SK-N-SH (cell line): ENCODE data around the gene CISD1.

Experiments used
- CTCF ChIP-seq: fragments of 200-600 bp; sonication (generic); IDR thresholded peaks from 2 replicates; pipeline ENCODE4 v1.6.1; 2017; ENCODE audit warnings: antibody characterized with exemption, mild to moderate bottlenecking, moderate library complexity
- JUND ChIP-seq: IDR thresholded peaks from 2 replicates; pipeline ENCODE4 v1.4.0; 2012
- PBX3 ChIP-seq: IDR thresholded peaks from 2 replicates; pipeline ENCODE4; 2012
- RFX5 ChIP-seq: IDR thresholded peaks from 2 replicates; pipeline ENCODE4 v1.6.1; 2012; ENCODE audit warnings: mild to moderate bottlenecking, improper control_type of control experiment, low read length
- SMC3 ChIP-seq: IDR thresholded peaks from 2 replicates; pipeline ENCODE4 v1.6.1; 2012; ENCODE audit warnings: low read depth, low read length, improper control_type of control experiment
- YY1 ChIP-seq: IDR thresholded peaks from 2 replicates; pipeline ENCODE4 v1.4.0; 2012; ENCODE audit warnings: low read depth, mild to moderate bottlenecking
- TF ChIP-seq, protein P1 (sequence below): IDR thresholded peaks from 2 replicates; pipeline ENCODE4 v1.4.0; 2012; ENCODE audit warnings: low read depth

- no peak for TF ChIP-seq CTCF
- no peak for TF ChIP-seq RFX5
- no peak for TF ChIP-seq YY1
- TF ChIP-seq, protein P1, sequence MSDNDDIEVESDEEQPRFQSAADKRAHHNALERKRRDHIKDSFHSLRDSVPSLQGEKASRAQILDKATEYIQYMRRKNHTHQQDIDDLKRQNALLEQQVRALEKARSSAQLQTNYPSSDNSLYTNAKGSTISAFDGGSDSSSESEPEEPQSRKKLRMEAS, result no peak
- no peak for TF ChIP-seq SMC3
- no peak for TF ChIP-seq JUND
- TF ChIP-seq PBX3, result no peak
These were observed 9.5 kb downstream of the CISD1 start for GRCh38 chr10:58278274-58278961.
